Medulla oblongata (tissue), 1 donor: ENCODE results near the gene LGALS7.

Source experiments
- DNase-seq: peaks from one replicate; pipeline ENCODE4 v3.0.0-alpha.2; 2015; ENCODE audit errors: extremely low spot score

Gene LGALS7

DNA sequence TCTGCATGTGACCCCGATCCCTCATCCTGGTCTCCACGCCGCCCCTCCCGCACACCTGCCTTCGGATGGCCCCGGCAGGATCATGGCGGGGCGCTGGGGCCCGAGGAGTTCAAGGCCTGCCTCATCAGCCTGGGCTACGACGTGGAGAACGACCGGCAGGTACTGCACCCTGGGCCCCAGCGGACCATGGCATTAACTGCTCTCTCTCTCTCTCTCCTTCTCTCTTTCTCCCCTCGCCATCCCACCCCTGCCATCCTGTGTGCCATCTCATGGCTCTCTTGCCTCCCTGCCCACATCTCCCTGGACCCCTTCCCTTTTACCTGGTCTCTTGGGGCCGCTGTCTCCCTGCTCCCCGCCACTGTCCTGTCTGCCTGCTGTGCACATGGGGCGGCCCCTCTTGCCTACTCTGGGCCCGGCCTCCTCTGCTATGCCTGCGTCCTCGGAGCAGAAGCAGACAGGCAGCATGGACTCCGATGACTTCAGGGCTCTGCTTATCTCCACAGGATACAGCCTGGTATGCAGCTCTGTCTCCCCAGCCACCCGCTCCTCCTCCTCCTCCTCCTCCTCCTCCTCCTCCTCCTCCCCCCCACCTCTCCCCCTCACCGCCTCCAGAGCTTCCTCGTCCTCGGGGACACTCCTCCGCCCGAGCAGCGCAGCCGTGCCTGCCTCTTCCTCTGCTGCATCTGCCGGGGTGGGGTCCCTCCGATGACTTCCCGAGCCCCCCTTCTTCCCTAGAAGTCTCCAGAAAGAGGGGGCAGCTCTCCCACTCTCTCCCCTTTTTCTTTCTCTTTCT is 45.3 kb downstream of the LGALS7 start:
- DNase-seq: no peak

DNA sequence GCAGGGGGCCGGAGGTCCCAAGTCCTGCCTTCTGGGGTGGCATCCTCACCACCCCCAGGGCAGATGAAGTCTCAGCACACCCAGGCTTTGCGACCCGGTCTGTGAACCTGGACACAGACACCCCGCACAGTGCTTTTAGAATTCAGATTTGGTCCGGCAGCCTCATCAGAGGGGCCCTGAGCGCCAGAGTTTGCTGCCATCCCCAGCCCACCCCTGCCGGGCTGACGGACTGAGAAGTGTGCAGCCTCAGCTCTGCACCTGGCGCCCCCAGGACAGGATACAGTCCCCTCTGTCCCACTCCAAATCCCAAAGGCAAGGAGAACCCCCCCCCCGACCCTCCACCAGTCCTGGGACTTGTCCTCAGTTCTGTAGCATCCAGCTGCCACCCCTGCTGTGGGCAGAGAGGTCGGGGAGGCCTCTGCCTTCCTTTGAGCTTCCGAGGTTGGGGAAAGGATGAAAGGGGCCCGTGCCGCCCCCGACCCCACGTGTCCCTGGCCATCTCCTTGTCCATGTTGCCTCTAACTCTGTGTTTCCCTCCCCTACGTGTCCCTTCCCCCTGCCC is 45.9 kb downstream of the LGALS7 start:
- no peak for DNase-seq

DNA sequence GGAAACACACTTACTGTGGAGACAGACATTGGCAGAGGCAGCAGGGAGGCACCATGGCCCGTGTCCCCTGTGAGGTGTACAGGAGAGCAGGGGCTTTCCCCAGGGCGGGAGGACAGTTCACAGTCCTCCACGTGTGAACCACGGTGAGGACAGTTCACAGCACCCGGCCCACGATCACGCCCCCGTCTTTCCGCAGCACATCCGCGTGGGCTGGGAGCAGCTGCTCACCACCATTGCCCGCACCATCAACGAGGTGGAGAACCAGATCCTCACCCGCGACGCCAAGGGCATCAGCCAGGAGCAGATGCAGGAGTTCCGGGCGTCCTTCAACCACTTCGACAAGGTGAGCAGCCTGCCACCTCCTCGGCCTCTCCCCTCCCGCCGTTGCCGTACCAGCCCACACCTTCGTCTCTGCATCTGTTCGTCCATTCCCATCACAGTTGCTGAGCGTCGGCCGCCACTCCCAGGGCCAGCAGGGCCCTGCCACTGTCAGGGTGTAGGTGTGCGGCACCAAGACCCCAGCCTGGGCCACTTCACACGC is 46.5 kb downstream of the LGALS7 start:
- no peak for DNase-seq

DNA sequence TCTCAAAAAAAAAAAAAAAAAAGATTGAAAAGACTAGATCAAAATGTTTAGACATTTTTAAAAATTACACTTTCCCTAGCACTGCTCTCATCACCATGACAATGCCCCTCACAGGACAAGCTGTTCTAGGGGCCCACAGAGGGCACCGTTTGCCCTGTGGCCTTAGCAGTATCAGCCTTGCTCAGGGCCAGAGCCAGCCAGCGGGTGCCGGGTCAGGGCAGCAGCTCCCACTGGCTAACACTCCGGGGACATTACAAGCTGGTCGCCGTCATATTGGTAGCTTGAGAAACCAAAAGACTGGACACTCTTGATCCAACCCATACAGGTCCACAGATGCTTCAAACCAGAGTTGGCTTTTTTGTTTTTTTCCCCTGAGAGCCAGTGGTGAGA is 47.0 kb downstream of the LGALS7 start:
- no peak for DNase-seq

DNA sequence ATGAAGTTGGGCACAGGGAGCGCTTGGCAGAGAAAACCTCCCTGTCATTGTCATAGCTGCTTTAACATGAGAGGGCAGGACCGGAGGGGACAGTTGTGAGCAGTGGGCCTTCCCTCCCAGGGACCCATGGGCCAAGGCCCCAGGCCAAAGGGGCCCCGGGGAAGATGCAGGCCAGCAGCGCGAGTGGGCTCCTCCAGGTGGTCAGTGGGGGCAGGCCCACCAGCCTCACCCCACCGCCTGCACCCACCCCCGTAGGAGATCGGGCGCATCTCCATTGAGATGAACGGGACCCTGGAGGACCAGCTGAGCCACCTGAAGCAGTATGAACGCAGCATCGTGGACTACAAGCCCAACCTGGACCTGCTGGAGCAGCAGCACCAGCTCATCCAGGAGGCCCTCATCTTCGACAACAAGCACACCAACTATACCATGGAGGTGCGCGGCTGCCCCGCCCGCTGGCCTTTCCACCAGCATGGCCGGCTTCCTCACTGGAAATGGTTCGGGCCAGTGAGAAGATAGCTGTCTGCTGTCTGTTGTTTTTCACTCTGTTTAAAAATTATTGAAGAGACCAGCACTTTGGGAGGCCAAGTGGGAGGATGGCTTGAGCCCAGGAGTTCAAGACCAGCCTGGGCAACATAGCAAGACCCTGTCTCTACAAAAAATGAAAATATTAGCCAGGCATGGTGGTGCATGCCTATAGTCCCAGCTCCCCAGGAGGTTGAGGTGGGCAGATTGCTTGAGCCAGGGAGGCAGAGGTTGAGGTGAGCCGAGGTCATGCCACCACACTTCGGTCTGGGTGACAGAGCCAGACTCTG is 47.6 kb downstream of the LGALS7 start:
- DNase-seq: no peak

DNA sequence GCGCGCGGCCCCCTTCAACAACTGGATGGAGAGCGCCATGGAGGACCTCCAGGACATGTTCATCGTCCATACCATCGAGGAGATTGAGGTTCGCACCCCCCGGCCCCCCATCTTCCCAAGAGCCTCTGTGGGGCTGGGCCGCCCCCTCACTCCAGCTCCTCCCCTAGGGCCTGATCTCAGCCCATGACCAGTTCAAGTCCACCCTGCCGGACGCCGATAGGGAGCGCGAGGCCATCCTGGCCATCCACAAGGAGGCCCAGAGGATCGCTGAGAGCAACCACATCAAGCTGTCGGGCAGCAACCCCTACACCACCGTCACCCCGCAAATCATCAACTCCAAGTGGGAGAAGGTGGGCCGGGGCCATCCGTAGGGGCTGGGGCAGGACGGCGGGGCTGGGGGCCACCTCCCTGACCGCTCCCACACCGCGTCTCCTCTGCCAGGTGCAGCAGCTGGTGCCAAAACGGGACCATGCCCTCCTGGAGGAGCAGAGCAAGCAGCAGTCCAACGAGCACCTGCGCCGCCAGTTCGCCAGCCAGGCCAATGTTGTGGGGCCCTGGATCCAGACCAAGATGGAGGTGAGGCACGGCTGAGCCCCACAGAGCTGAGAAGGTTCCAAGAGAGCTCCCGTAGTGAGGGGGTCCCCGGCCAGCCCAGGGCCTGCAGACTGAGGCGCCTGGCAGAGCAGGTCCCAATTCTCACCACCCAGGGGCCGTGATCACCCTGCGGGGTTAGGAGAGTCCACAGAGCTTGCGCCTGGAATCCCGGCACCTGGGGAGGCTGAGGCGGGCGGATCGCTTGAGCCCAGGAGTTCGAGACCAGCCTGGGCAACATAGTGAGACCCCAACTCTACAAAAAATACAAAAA is 49.1 kb downstream of the LGALS7 start:
- DNase-seq: no peak

DNA sequence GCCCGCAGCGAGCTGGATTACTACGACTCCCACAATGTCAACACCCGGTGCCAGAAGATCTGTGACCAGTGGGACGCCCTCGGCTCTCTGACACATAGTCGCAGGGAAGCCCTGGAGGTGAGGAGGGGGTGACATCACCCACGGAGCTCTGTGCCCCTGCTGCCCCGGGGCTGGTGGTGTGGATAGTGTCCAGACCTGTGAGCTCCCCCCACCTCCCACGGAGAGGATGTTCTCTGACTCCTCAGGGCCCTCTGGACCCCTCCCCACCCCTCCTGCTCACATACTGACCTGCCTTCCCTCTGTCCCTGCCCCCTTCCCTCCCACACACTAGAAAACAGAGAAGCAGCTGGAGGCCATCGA is 49.7 kb downstream of the LGALS7 start:
- no peak for DNase-seq

DNA sequence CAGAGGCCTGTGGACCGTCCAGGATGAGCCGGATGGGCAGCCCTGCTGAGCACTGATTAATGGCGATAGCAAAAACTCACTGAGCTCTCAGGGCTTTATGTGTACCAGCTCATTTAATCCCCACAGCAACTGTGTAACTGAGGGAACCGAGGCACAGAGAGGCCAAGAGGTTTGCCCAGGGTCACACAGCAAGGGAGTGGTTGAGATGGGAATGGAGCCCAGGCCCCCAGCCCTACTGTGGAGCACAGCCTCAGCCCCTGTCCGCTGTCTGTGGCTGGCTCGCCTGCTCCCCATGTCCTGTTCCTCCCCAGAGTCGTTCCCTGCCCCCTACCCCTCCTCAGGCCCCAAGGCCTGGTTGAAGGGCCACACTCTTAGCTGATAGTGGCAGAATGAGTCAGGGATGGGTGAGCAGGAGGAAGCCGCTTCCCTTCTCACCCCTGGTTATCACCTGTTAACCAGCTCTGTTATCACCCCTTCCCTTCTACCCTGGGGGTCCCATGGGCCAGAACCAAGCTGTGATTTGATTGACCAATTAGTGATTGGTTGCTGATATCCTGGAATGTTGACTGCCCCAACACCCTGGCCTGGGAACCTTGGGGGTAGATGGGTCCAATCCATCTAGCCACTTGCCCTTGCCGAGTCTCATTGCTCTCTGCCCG is 50.2 kb downstream of the LGALS7 start:
- DNase-seq: no peak

DNA sequence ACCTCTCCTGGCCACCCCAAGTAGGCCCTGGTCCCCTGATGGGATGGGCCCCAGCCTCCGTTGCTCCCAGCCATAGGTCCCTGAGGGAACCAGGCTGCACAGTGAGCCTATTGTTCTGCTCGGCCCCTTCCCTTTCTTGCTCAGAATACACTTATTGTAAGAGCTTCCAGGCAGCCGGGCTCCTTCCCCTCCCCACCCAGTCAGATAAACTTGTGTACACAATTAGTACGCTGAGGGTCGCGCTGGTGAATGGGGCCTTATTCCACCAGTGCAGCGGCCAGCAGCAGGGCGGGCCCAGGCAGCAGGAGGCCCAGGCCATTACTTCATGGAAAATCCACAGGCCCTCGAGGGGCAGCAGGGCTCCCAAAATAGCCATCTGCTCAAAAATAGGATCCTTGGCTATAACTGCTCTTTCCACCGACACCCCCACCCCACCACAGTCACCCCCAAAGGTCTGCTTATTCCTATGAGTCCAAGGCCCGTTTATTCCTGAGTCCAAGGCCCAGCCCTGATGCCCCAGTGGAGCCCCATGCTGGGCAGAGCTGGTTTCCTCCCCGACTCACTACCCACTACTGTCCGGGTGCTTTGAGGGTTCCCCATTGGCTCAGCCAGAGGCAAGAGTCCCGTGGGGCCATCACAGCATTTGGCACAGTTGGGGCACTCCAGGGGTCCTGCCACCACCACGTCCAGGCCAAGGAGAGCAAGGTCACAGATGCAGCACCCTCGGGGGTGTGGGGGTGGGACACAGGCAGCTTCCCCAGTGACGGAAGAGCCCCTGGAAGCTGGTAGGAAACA is 51.1 kb downstream of the LGALS7 start:
- DNase-seq: peak; percentile 95

DNA sequence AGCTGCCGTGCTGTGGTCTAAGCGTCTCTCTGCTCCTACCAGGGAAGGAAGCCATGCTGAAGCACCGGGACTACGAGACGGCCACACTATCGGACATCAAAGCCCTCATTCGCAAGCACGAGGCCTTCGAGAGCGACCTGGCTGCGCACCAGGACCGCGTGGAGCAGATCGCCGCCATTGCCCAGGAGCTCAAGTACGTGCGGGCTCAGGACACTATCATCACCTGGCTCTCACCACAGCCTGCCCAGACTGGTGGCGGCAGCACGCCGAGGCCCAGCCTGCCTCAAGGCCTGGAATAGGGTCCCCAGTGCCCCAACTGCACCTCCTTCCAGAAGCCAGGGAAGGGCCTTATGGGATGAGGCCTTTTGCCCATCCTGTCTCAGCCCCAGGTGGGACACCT is 51.8 kb downstream of the LGALS7 start:
- DNase-seq: no peak
